ENCODE results near the gene FRAS1. TPM values are rescaled to one million over a fixed set of nuclear protein-coding genes. Genes with fewer than 3 reads are reported as not detected.
"Not testable (repeated sequence)": the region's sequence is repeated elsewhere in the genome, so short reads cannot be mapped to it uniquely, and the experiment has no call there.

Gene FRAS1
- total and polyA plus RNA-seq, 4 donors = 0.08 to 1.4 (median 0.87) TPM; not detected in 1

DNA sequence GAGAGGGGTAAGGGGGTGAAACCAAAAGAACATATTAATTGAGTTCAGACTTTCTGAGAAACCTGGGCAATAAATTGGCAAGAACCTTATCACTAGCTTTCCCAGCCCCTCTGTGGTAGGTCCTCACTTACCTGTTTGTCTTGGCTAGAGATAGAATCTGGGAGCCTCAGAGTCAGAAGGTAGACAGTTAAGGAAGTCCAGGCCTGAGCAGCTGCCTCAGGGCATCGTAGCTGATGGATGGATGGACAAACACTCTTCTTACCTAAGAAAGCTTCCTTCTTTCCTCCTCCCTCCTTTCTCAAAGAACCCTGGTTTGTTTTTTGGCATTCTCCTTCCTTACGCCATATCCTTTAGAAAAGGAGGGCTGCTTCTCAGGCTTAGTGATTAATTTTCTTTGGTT lies 24.4 kb downstream of the FRAS1 start:
- H3K9me3 ChIP-seq (ENCODE audit: control insufficient read depth, low read length) = no peaks in the 10 kb centered on the region
- no peak overlapping the region for H3K27ac ChIP-seq (ENCODE audit: low read depth in 1 of 2, low read length in 2 of 2)
- no peak for ATAC-seq (ENCODE audit: low FRiP score)
- no peaks in the 10 kb centered on the region for H3K27me3 ChIP-seq (ENCODE audit: control insufficient read depth in 1 of 2, insufficient read depth in 2 of 2, low read length in 1 of 2)
- H3K36me3 ChIP-seq (ENCODE audit: control insufficient read depth in 1 of 2, insufficient read depth in 2 of 2, low read length in 1 of 2) = no peaks in the 10 kb centered on the region
- H3K4me1 ChIP-seq (ENCODE audit: control insufficient read depth in 1 of 2, insufficient read depth in 2 of 2, low read length in 2 of 2) = no peaks in the 10 kb centered on the region
- intact Hi-C loops (cut with DNase I) = no loop called here
- WGBS, 2 donors = 77 to 83% methylated on average over 2 of the region's 2 CpGs
- no peak overlapping the region for H3K4me3 ChIP-seq (ENCODE audit: low read length in 2 of 2)
- no peak for DNase-seq

DNA sequence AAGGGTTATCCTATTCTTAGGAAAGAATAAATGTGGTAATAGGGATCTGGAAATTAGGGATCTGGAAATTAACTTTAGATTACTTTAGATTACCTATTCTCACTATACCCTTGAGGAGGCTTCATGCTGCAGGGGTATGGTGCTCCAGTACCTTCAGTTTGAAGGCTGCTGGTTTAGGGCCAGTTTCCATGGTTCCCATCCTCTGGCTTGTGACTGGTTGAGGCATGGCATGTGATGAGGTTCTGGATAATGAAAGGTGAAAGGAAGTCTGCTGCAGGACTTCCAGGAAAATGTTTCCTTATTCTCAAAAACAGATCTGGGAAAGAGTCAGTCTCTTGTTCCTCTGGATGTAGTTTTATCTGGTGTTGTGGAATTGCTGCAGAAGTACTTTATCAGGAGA lies 25.9 kb downstream of the FRAS1 start:
- H3K9me3 ChIP-seq (ENCODE audit: control insufficient read depth, low read length) = no peaks in the 10 kb centered on the region
- H3K36me3 ChIP-seq (ENCODE audit: control insufficient read depth in 1 of 2, insufficient read depth in 2 of 2, low read length in 1 of 2) = no peaks in the 10 kb centered on the region
- no peaks in the 10 kb centered on the region for H3K27me3 ChIP-seq (ENCODE audit: control insufficient read depth in 1 of 2, insufficient read depth in 2 of 2, low read length in 1 of 2)
- ATAC-seq (ENCODE audit: low FRiP score) = no peak
- intact Hi-C loops (cut with DNase I) = no loop called here
- no peak for DNase-seq
- no peak overlapping the region for H3K27ac ChIP-seq (ENCODE audit: low read depth in 1 of 2, low read length in 2 of 2)
- no peak overlapping the region for H3K4me3 ChIP-seq (ENCODE audit: low read length in 2 of 2)
- H3K4me1 ChIP-seq (ENCODE audit: control insufficient read depth in 1 of 2, insufficient read depth in 2 of 2, low read length in 2 of 2) = no peaks in the 10 kb centered on the region

DNA sequence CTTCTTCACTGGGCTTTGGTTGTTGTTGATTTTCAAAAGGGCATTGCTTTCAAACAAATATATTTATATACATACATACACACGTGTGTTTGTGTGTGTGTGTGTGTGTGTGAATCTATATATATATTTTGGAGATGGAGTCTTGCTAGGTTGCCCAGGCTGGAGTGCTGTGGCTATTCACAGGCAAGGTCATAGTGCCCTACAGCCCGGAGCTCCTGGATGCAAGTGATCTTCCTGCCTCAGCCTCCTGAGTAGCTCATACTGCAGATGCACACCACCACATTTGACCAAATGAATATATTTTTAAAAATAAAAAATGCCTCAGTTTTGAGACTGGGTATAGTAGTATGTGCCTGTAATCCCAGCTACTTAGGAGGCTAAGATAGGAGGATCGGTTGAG lies 34.4 kb downstream of the FRAS1 start:
- Histone ChIP-seq H3K4me3 (ENCODE audit: low read length in 2 of 2) (no peak overlapping the region), H3K36me3 (ENCODE audit: control insufficient read depth in 1 of 2, insufficient read depth in 2 of 2, low read length in 1 of 2) (no peaks in the 10 kb centered on the region), H3K27ac (ENCODE audit: low read depth in 1 of 2, low read length in 2 of 2) (no peak overlapping the region), H3K4me1 (ENCODE audit: control insufficient read depth in 1 of 2, insufficient read depth in 2 of 2, low read length in 2 of 2) (no peaks in the 10 kb centered on the region), H3K9me3 (ENCODE audit: control insufficient read depth, low read length) (no peaks in the 10 kb centered on the region), H3K27me3 (ENCODE audit: control insufficient read depth in 1 of 2, insufficient read depth in 2 of 2, low read length in 1 of 2) (no peaks in the 10 kb centered on the region)
- no peak for ATAC-seq (ENCODE audit: low FRiP score)
- DNase-seq = no peak
- 96% methylated on average over 3 of the region's 3 CpGs for whole genome bisulfite sequencing, 2 donors
- intact Hi-C loops (cut with DNase I) = no loop called here

DNA sequence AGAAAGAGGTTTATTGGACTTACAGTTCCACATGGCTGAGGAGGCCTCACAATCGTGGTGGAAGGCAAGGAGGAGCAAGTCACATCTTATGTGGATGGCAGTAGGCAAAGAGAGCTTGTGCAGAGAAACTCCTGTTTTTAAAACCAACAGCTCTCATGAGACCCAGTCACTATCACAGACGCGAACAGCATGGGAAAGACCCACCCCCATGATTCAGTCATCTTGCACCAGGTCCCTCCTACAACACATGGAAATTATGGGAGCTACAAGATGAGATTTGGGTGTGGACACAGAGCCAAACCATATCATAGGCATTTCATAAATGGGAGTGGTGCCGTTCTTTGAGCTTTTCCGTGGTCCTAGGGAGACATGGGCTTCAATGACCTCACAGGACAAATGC lies 35.2 kb downstream of the FRAS1 start:
- DNase-seq; intact Hi-C loops (cut with DNase I); H3K4me1 ChIP-seq (ENCODE audit: control insufficient read depth in 1 of 2, insufficient read depth in 2 of 2, low read length in 2 of 2); H3K4me3 ChIP-seq (ENCODE audit: low read length in 2 of 2); H3K27ac ChIP-seq (ENCODE audit: low read depth in 1 of 2, low read length in 2 of 2); H3K27me3 ChIP-seq (ENCODE audit: control insufficient read depth in 1 of 2, insufficient read depth in 2 of 2, low read length in 1 of 2); H3K36me3 ChIP-seq (ENCODE audit: control insufficient read depth in 1 of 2, insufficient read depth in 2 of 2, low read length in 1 of 2); H3K9me3 ChIP-seq (ENCODE audit: control insufficient read depth, low read length); ATAC-seq (ENCODE audit: low FRiP score): not testable (repeated sequence)
- 71 to 73% methylated on average over 5 of the region's 5 CpGs for WGBS, 2 donors

DNA sequence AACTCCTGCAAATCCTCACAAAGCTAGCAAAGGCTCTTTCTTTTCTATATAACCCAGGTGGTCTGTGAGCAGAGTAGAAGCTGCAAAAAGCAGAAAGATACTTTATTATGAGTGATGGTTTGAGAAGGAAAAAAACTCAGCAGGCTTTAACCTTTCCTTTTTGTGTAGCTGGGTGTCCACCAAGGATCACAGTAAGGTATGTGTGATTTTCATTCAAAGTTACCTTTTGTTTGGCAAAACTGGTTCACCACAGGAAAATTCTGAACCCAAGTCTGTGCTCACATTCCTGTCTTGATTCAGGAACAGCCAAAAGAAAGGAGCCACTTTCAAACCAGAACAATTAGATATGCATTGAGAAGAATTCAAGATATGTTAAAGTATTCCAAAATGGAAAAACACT lies 35.7 kb downstream of the FRAS1 start:
- no peak for DNase-seq
- Histone ChIP-seq H3K4me1 (ENCODE audit: control insufficient read depth in 1 of 2, insufficient read depth in 2 of 2, low read length in 2 of 2) (no peaks in the 10 kb centered on the region), H3K36me3 (ENCODE audit: control insufficient read depth in 1 of 2, insufficient read depth in 2 of 2, low read length in 1 of 2) (no peaks in the 10 kb centered on the region), H3K4me3 (ENCODE audit: low read length in 2 of 2) (no peak overlapping the region), H3K27me3 (ENCODE audit: control insufficient read depth in 1 of 2, insufficient read depth in 2 of 2, low read length in 1 of 2) (no peaks in the 10 kb centered on the region), H3K9me3 (ENCODE audit: control insufficient read depth, low read length) (no peaks in the 10 kb centered on the region), H3K27ac (ENCODE audit: low read depth in 1 of 2, low read length in 2 of 2) (no peak overlapping the region)
- no peak for ATAC-seq (ENCODE audit: low FRiP score)
- intact Hi-C loops (cut with DNase I) = no loop called here

- DNase-seq (no peak), ATAC-seq (ENCODE audit: low FRiP score) (no peak)
- no peaks in the 10 kb centered on the region for H3K9me3 ChIP-seq (ENCODE audit: control insufficient read depth, low read length)
- intact Hi-C loops (cut with DNase I) = no loop called here
- 63 to 65% methylated on average over 2 of the region's 2 CpGs for WGBS, 2 donors
- H3K4me1 ChIP-seq (ENCODE audit: control insufficient read depth in 1 of 2, insufficient read depth in 2 of 2, low read length in 2 of 2) = no peaks in the 10 kb centered on the region
- H3K27ac ChIP-seq (ENCODE audit: low read depth in 1 of 2, low read length in 2 of 2) = no peak overlapping the region
- no peak overlapping the region for H3K4me3 ChIP-seq (ENCODE audit: low read length in 2 of 2)
- no peaks in the 10 kb centered on the region for H3K27me3 ChIP-seq (ENCODE audit: control insufficient read depth in 1 of 2, insufficient read depth in 2 of 2, low read length in 1 of 2)
- H3K36me3 ChIP-seq (ENCODE audit: control insufficient read depth in 1 of 2, insufficient read depth in 2 of 2, low read length in 1 of 2) = no peaks in the 10 kb centered on the region
These were observed 38.0 kb downstream of the FRAS1 start for GRCh38 chr4:78095081-78095480.

GRCh38 chr4:78099058-78099457 lies 41.9 kb downstream of the FRAS1 start:
- intact Hi-C loops (cut with DNase I) = no loop called here
- Histone ChIP-seq H3K4me1 (ENCODE audit: control insufficient read depth in 1 of 2, insufficient read depth in 2 of 2, low read length in 2 of 2) (no peaks in the 10 kb centered on the region), H3K9me3 (ENCODE audit: control insufficient read depth, low read length) (no peaks in the 10 kb centered on the region), H3K27me3 (ENCODE audit: control insufficient read depth in 1 of 2, insufficient read depth in 2 of 2, low read length in 1 of 2) (no peaks in the 10 kb centered on the region), H3K27ac (ENCODE audit: low read depth in 1 of 2, low read length in 2 of 2) (no peak overlapping the region), H3K36me3 (ENCODE audit: control insufficient read depth in 1 of 2, insufficient read depth in 2 of 2, low read length in 1 of 2) (no peaks in the 10 kb centered on the region), H3K4me3 (ENCODE audit: low read length in 2 of 2) (no peak overlapping the region)
- ATAC-seq (ENCODE audit: low FRiP score) (no peak), DNase-seq (no peak)
- 66 to 70% methylated on average over 3 of the region's 3 CpGs for WGBS, 2 donors

DNA sequence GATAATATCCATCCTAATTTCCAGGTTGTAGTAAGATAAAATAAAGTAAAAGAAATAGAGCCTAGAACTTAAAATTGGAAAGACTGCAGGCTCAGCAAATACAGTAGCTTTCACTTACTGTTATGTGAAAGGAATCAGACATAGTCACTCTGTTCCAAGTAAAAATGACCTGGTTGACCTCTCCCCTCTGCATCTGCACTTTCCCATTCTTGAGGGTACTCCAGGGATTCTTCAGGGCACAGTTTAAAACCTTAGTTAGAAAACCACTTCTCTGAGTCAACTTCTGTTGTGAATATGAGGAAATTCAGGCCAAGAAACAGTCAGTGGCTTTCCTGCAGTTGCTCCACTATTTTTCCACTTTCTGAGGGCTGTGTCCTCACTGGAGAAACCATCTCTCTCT lies 42.9 kb downstream of the FRAS1 start:
- no peaks in the 10 kb centered on the region for H3K27me3 ChIP-seq (ENCODE audit: control insufficient read depth in 1 of 2, insufficient read depth in 2 of 2, low read length in 1 of 2)
- no peaks in the 10 kb centered on the region for H3K4me1 ChIP-seq (ENCODE audit: control insufficient read depth in 1 of 2, insufficient read depth in 2 of 2, low read length in 2 of 2)
- H3K9me3 ChIP-seq (ENCODE audit: control insufficient read depth, low read length) = no peaks in the 10 kb centered on the region
- no peak overlapping the region for H3K27ac ChIP-seq (ENCODE audit: low read depth in 1 of 2, low read length in 2 of 2)
- ATAC-seq (ENCODE audit: low FRiP score) = no peak
- no peaks in the 10 kb centered on the region for H3K36me3 ChIP-seq (ENCODE audit: control insufficient read depth in 1 of 2, insufficient read depth in 2 of 2, low read length in 1 of 2)
- no peak overlapping the region for H3K4me3 ChIP-seq (ENCODE audit: low read length in 2 of 2)
- intact Hi-C loops (cut with DNase I) = no loop called here
- no peak for DNase-seq

GRCh38 chr4:78119698-78120097 lies 62.6 kb downstream of the FRAS1 start:
- ATAC-seq (ENCODE audit: low FRiP score) = no peak
- WGBS, 2 donors = 96% methylated on average over 2 of the region's 2 CpGs
- no peak for DNase-seq
- no peak overlapping the region for H3K4me3 ChIP-seq (ENCODE audit: low read length in 2 of 2)
- intact Hi-C loops (cut with DNase I) = no loop called here
- H3K4me1 ChIP-seq (ENCODE audit: control insufficient read depth in 1 of 2, insufficient read depth in 2 of 2, low read length in 2 of 2) = no peaks in the 10 kb centered on the region
- no peak overlapping the region for H3K27ac ChIP-seq (ENCODE audit: low read depth in 1 of 2, low read length in 2 of 2)
- H3K9me3 ChIP-seq (ENCODE audit: control insufficient read depth, low read length) = no peaks in the 10 kb centered on the region
- peaks cover 0 to 1% of the 10 kb centered on the region in 2 donors for H3K27me3 ChIP-seq (ENCODE audit: control insufficient read depth in 1 of 2, insufficient read depth in 2 of 2, low read length in 1 of 2)
- H3K36me3 ChIP-seq (ENCODE audit: control insufficient read depth in 1 of 2, insufficient read depth in 2 of 2, low read length in 1 of 2) = no peaks in the 10 kb centered on the region

All from aorta (tissue), 5 donors.